GM18498 (cell line): Measurements from ENCODE around the gene ZBTB5.
"Not testable (repeated sequence)": the region's sequence is repeated elsewhere in the genome, so short reads cannot be mapped to it uniquely, and the experiment has no call there.

Source experiments
- ATAC-seq: cut with Tn5 transposase; IDR thresholded peaks from one replicate; pipeline ENCODE4 v1.9.1; 2021; ENCODE audit warnings: mild to moderate bottlenecking, moderate library complexity; ENCODE audit not compliant: unreplicated experiment

Gene ZBTB5

DNA sequence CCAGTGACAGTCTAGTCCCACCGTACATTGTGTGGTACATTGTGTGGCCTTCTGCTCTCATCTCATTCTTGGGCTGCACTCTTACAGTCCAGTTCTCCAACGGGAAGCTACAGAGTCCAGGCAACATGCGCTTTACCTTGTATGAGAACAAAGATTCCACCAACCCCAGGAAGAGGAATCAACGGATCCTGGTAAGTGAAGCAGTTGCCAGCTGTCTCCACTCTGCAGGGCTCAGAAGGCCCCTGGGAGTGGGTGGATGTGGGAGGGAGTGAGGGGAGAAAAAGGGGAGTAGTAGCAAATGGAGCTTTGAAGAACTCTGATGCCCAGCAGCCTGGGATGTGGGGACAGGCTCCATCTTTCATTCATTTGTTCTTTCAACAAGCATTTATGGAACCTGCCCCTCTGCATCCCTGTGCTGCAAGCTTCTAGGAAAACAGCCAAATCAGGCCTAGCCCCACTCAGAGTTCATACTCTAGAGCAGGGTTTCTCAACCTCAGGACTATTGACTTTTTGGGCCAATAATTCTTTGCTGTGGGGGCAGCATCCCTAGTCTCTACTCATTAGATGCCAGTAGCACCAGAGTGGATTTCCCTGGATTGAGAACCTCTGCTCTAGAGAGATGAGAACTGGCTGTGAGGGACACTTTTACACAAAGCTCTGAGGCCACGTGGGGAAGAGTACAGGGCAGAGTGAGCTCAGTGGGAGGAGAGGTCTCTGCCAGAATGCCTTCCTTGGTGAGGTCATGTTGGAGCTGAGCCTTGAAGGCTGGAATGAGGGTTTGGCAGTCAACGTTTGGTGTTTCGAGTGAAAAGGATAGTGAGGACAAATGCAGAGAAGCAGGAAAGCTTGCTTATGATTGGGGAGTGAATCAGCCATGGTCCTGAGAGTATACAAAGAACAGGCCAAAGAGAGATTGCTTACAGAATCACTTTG, 21.6 kb upstream of the ZBTB5 start:
- ATAC-seq, result no peak

DNA sequence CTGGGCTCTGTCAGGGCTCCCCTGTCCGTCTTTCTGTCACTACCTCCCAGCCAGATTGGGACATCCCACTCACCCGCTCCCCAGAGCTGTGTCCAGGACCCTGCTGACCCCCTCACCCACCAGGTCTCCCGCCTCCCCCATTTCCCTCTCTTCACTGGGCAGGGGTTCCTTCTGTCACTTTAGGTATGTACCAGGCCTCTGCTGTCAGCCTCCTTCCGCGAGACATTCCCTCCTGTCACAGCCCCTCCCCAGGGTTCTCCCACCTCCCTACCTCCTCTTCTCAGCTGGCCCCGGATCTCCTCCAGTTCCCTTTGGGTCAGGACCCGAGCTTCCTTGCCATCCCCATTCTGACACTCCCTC, 21.0 kb upstream of the ZBTB5 start:
- no peak for ATAC-seq

DNA sequence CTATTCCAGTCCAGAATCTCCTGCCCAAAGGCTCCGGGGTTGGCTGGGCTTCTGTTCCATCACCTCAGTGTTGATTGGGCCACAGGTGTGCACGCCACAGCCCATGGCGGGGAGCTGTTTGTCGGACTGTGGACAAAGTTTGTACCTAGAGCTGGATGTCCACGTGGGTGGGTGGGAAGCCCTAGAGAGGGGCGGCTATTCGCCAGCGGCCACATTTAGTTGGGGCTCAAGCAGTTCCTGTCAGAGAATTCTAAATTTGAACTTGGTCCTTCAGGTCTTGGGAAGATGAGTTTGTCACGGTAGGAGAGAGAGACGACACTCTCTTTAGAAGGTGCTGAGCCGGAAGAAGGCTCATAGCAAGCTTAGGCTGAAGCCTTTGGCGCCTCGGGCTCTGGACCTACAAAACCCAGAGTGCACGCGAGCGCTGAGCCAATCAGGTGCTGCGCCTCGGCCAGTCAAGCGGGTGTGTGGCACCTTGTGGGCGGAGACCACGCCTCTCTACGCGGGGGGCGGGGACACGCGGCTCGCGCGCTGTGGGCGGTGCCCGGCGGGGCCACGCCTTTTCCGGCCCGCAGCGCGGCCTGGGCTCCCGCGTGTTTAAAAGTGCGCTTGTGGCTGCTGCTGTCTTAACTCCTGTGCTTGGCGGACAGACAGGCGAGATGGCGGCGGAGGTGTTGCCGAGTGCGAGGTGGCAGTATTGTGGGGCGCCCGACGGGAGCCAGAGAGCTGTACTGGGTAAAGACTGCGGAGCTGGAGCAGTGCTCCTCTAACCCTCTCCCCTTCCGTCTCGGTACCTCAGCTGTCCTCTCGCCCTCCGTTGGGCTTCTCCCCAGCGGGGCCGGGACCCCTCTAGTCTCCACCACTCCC, 20.4 kb upstream of the ZBTB5 start, which contains the start of gene POLR1E:
TSS of gene POLR1E (plus strand) at position 560 of the 867 bp plus-strand sequence. CDS start at position 660, 100 bp downstream.
- peak; percentile 98 for ATAC-seq

DNA sequence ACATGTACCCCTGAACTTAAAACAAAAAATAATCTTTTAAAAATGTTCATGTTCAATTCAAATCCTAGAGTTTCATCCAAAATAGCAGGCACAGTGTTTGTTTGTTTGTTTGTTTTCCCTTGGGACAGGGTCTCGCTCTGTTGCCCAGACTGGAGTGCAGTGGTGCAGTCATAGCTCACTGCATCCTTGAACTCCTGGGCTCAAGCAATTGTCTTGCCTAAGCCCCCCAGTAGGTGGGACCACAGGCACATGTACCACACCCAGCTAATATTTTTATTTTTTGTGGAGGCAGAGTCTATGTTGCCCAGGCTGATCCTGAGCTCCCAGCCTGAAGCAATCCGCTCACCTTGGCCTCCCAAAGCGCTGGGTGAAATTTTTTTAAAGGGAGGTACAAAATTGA, 15.5 kb upstream of the ZBTB5 start:
- ATAC-seq, result no peak

DNA sequence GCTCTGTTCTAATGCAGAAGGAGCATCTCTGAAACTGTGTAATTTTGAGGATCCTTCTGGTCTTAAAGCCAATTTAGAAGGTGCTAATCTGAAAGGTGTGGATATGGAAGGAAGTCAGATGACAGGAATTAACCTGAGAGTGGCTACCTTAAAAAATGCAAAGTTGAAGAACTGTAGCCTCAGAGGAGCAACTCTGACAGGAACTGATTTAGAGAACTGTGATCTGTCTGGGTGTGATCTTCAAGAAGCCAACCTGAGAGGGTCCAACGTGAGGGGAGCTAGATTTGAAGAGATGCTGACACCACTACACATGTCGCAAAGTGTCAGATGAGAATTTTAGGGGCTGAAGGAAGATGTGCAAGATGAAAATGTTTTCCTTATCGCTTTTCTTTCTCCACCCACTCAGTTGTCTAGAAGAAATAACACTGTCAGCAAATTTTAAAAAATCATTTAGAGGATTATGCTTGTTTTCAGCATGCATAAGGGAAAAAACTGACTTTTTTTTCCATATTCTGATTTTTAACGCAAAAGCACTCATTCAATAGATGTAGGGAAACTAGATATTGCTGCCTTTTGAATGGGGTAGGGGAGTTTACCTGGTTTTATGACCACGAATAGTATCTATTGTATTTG, 12.9 kb upstream of the ZBTB5 start:
- ATAC-seq, result not testable (repeated sequence)

DNA sequence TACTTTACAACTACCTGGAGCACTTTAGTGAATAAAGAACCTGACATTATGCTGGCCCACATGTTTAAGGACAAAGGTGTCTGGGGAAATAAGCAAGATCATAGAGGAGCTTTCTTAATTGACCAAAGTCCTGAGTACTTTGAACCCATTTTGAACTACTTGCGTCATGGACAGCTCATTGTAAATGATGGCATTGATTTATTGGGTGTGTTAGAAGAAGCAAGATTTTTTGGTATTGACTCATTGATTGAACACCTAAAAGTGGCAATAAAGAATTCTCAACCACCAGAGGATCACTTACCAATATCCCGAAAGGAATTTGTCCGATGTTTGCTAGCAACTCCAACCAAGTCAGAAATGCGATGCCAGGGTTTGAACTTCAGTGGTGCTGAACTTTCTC, 12.2 kb upstream of the ZBTB5 start:
- not testable (repeated sequence) for ATAC-seq

DNA sequence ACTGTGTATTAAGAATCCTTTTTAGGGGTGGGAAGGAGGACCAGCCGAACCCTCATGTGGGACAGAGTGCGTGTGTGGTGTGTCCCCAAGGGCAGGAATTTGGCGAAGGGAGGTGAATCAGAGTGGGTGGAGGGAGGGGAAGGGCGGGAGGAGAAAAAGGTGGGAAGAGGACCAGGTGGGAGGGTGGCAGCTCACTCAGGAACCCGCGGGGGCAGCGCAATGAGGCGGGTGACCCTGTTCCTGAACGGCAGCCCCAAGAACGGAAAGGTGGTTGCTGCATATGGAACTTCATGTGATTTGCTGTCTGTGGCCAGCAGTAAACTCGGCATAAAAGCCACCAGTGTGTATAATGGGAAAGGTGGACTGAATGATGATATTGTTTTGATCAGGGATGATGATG, 11.7 kb upstream of the ZBTB5 start:
- no peak for ATAC-seq

DNA sequence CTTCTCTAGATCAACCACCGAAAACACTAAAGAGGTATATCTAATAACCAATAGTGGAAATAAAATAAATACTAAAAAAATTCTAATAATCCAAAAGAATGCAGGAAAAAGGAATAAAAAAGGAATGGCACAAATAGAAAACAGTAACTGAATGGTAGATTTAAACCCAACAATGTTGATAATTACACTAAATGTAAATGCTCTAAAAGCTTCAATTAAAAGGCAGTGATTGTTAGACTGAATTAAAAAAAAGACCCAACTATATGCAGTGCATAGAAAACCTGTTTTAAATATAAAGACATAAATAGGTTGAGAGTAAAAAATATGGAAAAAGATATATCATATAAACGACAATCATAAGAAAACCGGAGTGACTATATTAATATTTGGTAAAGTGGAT, 9.2 kb upstream of the ZBTB5 start:
- no peak for ATAC-seq

DNA sequence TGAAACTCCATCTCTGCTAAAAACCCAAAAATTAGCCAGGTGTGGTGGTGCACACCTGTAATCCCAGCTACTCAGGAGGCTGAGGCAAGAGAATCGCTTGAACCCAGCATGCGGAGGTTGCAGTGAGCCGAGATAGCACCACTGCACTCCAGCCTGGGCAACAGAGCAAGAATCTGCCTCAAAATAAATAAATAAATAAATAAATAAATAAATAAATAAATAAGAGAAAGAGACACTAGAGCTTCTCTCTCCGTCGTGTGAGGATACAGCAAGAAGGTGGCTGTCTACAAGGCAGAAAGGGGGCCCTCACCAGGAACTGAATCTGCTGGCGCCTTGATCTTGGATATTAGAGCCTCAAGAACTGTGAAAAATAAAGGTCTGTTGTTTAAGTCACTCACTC, 8.7 kb upstream of the ZBTB5 start:
- ATAC-seq, result not testable (repeated sequence)

DNA sequence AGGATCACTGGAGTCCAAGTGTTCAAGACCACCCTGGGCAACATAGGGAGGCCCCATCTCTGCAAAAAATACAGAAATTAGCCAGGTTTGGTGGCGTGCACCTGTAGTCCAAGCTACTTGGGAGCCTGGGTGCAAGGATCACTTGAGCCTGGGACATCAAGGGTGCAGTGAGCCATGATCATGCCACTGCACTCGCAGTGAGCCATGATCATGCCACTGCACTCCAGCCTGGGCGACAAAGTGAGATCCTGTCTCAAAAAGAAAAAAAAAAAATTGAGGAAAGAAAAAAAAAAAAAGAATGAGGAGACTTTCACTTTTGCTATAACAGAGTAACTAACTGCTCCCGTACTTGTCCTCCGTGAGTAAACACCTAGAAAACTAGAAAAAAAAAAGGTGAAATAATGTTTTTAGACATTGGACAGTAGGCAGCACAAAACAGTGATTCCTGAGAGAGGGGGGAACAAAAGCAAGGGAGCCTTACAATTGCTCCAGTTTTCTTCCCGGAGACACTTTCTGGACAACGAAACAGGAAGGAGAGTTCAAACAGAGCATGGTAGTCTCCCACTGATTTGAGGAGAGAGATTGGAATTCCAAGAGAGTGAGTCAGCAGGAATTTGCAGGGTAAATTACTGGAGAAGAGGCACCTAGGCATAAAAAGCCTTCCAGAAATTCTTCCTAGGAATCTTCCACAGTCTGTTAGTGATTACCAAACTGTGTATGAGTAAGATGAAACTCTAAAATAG, 6.9 kb upstream of the ZBTB5 start:
- ATAC-seq, result no peak

DNA sequence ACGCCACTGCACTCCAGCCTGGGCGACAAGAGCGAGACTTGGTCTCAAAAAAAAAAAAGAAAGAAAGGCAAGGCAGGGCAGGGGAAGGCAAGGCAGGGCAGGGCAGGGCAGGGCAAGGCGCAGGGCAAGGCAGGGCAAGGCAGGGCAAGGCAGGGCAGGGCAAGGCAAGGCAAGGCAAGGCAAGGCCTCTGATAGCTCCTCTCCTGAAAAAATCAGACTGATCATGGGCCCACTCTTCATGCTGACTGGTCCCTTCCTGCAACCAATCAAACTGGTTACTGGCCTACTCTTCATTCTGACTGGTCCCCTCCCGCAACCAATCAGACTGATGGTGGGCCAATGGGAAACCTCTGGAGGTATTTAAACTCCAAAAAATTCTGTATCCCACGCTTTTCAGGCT, 3.4 kb upstream of the ZBTB5 start:
- ATAC-seq, result no peak

DNA sequence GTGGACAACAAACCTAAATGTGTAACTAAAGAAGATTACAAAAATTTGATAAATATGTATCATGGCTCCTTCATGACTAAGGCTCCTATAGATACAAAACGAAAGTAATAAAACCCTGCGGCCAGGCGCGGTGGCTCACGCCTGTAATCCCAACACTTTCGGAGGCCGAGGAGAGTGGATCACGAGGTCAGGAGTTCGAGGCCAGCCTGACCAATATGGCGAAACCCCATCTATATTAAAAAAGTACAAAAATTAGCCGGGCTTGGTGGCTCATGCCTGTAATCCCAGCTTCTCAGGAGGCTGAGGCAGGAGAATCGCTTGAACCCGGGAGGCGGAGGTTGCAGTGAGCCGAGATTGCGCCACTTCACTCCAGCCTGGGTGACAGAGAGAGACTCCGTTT, 2.3 kb upstream of the ZBTB5 start:
- ATAC-seq, result not testable (repeated sequence)

DNA sequence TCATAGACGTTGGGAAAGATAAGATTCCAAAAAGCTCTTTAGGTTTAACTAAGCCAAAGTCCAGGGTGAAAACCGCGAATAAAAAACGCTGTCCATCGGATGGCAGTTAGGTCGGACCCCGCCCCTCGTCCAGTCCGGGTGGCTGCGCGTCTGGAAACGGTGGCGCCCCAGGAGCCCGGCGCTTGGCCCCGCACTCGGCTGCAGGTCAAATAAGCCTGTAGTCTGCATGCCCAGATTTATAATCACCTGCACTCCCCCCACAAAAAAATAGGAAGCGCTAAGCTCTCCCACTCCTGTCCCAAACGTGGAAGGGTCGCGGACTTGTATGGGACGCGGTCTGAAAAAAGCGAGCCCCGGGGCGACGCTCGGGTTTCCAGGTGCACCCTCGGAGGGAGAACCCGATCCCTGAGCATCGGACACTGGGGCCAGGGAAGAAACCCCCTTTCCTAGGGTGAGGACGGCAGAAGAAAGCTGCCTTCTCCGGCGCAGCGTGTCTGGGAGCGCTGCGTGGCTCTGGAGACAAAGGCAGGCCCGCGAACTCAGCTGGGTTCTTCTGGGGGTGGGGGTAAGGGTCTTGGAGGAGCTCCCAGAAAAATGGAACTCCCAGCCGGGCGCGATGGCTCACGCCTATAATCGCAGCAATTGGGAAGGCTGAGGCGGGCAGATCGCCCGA, 923 bp upstream of the ZBTB5 start:
- ATAC-seq, result peak; percentile 11

DNA sequence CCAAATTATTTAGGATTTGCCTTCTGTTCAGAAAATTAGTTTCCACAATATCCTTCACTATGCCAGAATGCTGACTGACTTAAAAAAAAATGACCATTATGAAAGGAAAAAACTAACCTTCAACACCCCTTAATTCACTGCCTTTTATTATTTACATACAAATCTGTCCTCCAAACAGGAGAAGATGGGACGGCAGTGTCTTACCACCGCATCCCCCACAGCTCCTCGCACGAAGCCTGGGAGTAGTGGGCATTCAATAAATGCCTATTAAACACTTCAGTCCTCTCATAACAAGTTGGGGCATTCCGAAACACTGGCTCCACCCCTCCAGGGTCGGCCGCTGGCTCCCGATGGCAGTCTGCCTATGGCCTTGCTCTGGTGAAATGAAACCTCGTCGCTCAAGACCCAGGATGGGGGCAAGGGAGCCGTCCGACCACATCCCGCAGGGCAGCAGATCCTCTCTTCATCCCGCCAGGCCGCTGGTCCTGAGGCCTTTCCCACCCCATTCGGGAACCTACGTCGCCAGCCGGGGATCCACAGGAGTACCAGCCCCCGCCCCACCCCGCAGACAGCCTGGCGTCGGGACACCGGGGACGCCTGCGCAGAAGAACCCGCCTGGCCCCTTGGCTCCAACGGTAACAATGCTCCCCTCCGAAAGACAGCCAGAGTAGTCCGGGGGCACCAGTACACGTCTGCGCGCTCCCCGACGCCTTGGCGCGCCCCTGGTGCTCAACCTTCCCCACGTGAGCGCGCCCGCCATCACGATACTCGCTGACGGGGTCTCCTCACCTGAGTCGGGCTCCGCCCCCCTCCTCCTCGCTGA, 613 bp downstream of the ZBTB5 start:
- ATAC-seq, result peak; percentile 34

DNA sequence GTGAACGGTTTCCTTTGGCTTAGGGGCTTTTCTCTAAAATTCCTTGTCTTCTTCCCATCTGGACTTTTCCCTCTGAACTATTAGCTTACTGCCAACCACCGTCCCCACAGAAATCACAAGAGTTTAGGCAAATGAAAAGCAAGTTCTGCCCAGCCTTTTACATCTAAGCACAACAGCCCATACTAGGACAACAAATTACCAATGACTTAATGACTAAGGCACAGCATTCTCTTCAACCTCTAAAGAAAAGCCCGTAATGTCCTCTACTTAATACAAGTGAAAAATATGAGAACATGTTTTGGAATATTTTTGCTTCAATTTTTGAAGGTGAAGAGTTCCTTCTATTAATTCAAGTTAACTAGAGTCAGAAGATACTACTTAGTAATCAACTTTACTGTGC, 1.2 kb downstream of the ZBTB5 start:
- no peak for ATAC-seq

DNA sequence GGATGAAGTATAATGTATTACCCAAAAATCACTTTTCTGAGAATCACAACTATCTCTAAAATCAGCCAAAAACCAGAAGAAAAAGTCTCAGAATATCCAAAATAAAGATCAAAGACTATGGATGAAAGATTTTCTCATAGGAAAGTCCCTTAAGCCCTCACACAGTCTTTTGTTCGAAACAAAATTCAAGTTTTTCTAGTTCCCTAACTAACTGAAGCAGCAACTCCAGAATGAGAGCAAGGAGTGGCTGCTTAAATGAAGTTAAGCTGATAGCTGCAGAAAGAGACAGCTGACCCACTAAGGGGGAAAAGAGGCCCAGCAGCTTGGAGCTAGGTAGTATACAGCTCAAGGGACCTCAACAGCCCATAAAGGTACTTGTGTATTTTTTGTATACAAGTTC, 8.4 kb downstream of the ZBTB5 start:
- no peak for ATAC-seq

DNA sequence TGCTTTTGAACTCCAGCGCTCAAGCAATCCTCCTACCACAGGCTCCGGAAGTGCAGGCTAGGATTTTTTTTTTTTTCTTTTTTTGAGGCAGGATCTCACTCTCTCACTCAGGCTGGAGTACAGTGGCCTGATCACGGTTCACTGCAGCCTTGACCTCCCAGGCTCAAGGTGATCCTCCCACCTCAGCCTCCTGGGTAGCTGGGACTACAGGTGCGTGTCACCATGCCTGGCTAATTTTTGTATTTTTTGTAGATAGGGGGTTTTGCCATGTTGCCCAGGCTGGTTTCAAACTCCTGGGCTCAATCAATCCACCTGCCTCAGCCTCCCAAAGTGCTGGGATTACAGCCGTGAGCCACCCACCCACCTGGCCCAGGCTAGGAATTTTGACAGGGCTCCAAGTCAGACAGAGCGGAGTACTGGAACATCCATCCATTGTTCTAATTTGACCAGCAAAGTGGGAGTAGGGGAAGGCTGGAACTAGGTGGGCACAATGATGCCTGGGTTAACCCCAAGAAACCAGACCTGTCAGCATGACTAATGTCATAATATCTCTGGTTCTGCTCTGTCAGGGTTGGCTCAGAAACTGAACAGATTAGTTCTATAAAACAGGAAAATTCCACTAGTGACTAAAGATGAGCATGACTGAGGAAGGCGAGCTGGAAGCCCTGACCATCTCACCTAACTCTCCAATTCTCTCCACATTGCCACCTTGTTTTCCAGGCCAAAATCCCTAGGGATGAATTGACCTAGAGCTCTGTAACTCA, 9.2 kb downstream of the ZBTB5 start:
- no peak for ATAC-seq

DNA sequence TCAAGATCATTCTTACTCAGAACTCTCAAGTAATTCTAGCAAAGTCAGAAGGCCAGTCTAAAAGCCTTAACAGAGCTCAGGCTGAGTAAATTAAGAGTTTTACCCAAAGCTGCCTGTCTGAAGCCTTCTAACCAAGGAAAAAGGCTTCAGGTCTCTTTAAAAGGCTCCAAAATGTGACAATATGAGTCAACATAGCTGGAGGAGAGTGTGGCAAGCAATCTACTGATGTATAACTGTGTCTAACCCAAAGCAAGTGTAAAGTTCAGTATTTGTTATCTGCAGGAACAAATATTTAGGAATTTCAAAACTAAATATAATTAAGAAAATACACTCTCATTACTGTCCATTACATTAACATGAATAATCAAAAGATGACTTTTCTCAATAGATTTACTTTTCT, 11.0 kb downstream of the ZBTB5 start:
- no peak for ATAC-seq

DNA sequence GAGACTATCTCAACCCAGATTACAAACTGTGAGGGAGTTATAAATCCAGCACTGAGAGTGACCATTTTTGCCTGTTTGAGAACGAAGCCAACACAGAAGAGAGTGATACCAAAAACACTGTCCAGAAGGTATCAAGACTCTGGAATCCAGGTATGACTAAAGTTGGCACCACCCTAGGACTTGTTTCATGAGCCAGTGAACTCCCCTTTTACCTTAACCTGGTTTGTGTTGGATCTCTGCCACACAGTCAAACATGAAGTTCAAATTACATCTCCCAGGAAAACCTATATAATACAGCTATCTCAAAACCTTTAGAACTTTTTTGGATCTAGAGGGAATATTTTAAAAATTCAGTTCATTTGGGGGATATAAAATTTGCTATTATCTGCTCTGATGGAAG, 11.4 kb downstream of the ZBTB5 start:
- ATAC-seq, result no peak
